Ovary (tissue), 9 donors: Measurements from ENCODE around the gene VPS35L. TPM values are rescaled to one million over a fixed set of nuclear protein-coding genes. Genes with fewer than 3 reads are reported as not detected.

ENCODE experiments used
- DNase-seq, 5 donors: peaks; one replicate each; pipeline ENCODE4 v3.0.0-alpha.2; 2019 to 2020
- H3K27ac ChIP-seq, 2 donors: fragments of 200-600 bp; one replicate each; pipeline versions ENCODE4 v1.5.1 to v1.8.0; 2019 to 2022
- H3K27me3 ChIP-seq: fragments of 200-600 bp; one replicate; pipeline ENCODE4 v1.8.0; 2022
- H3K36me3 ChIP-seq: fragments of 200-600 bp; sonication (generic); one replicate; pipeline ENCODE4 v1.5.1; 2019
- H3K4me1 ChIP-seq: one replicate; pipeline ENCODE4 v1.8.1; 2013; ENCODE audit warnings: mild to moderate bottlenecking, moderate library complexity; ENCODE audit not compliant: insufficient read depth
- H3K4me3 ChIP-seq: fragments of 200-600 bp; sonication (generic); one replicate; pipeline ENCODE4 v1.5.1; 2017
- H3K9me3 ChIP-seq, 2 donors: fragments of 200-600 bp in 1 of 2; sonication (generic) in 1 of 2; one replicate each; pipeline versions ENCODE4 v1.5.1 to v1.8.1; 2013 to 2019; ENCODE audit warnings: mild to moderate bottlenecking in 1 of 2, moderate library complexity in 1 of 2
- CTCF ChIP-seq, 3 donors: fragments of 450-650 bp in 2 of 3; fragments of 200-600 bp in 1 of 3; IDR thresholded peaks; one replicate each; pipeline versions ENCODE4 v1.5.1 to v1.8.0; 2016 to 2022; ENCODE audit warnings: antibody characterized with exemption in 3 of 3, mild to moderate bottlenecking in 1 of 3
- EP300 ChIP-seq: sonication (generic); formaldehyde crosslinking; IDR thresholded peaks from one replicate; pipeline ENCODE4 v1.6.1; 2017; ENCODE audit warnings: antibody characterized with exemption
- POLR2A ChIP-seq: fragments of 450-650 bp; IDR thresholded peaks from one replicate; pipeline ENCODE4 v1.6.1; 2017; ENCODE audit warnings: antibody characterized with exemption, mild to moderate bottlenecking, moderate library complexity
- WGBS, 3 donors: extraction: QIAGEN DNeasy Blood & Tissue Kit in 1 of 3; methylation state at CpG; one replicate each; pipeline versions ENCODE4 v1.1.5 to v1.1.7; 2013 to 2017; 5-methylcytosine and 5-hydroxymethylcytosine counted together
- intact Hi-C, 4 donors: fragments of 100-400 bp; cut with DNase I; formaldehyde crosslinking; loops; one replicate each; pipeline versions ENCODE4 v1.11.0 to v1.15.1; 2022 to 2023
- polyA plus RNA-seq, 2 donors: library from polyadenylated mRNA; stranded (reverse); fragments of 200-250 nt in 1 of 2; fragments of 350-450 nt in 1 of 2; fragmentation: Illumina TruSeq in 1 of 2; extraction: RNeasy Lipid Tissue Mini Kit (QIAGEN cat#74804) in 1 of 2; gene quantifications; one replicate each; pipeline ENCODE4 v1.2.3, GENCODE V29; 2013 to 2014
- total RNA-seq, 7 donors: library from RNA; depleted of rRNA in 2 of 7; stranded (reverse); fragments of >200 nt in 2 of 7; fragmentation: NEBNext Ultra II Directional in 3 of 7; extraction: Animal tissue kit (Norgen Biotek cat#: 25700) in 3 of 7; gene quantifications; one replicate each; pipeline versions ENCODE4 v1.1.0 to v1.2.4, GENCODE V29; 2016 to 2023
- donor health status: DM: no; HTN: no; CAD: no; lungs with moderate emphysema.
- donor health status: DM: no; HTN: no; CAD: no.
- donor health status: Bipolar disorder and iron deficiency.
- donor health status: DM: yes; HTN: yes; CAD: no.
- donor health status: DM: no; HTN: no; CAD: no.
- donor health status: DM: yes; HTN: yes; CAD: no.

The VPS35L gene
- total and polyA plus RNA-seq, 9 donors, result 28.6 to 69.6 (median 50.7) TPM

GRCh38 chr16:19566362-19566761 lies 10.9 kb downstream of the VPS35L start:
- Histone ChIP-seq H3K9me3 (no peaks in the 10 kb centered on the region), H3K4me1 (peaks cover 1% of the 10 kb centered on the region), H3K4me3 (no peak overlapping the region), H3K27me3 (no peaks in the 10 kb centered on the region), H3K36me3 (no peaks in the 10 kb centered on the region), H3K27ac (no peak overlapping the region)
- TF ChIP-seq CTCF (IDR thresholded peaks at IDR 0.05), result no peak
- TF ChIP-seq POLR2A, result no peak
- TF ChIP-seq EP300, result no peak
- DNase-seq, result no peak
- WGBS, 3 donors, result 89 to 99% (median 96%) methylated on average over 3 of the region's 3 CpGs
- intact Hi-C loops, result no loop called here

- no peaks in the 10 kb centered on the region for H3K36me3 ChIP-seq
- intact Hi-C loops, result no loop called here
Observed at GRCh38 chr16:19567560-19567959, 12.1 kb downstream of the VPS35L start.

GRCh38 chr16:19573997-19574396 lies 18.5 kb downstream of the VPS35L start:
- Histone ChIP-seq H3K36me3 (no peaks in the 10 kb centered on the region), H3K4me1 (no peaks in the 10 kb centered on the region), H3K27me3 (no peaks in the 10 kb centered on the region), H3K9me3 (no peaks in the 10 kb centered on the region), H3K4me3 (no peak overlapping the region), H3K27ac (no peak overlapping the region)
- DNase-seq, result no peak
- 92 to 93% (median 93%) methylated on average over 9 of the region's 9 CpGs for WGBS, 3 donors
- TF ChIP-seq CTCF (IDR thresholded peaks at IDR 0.05) (no peak), POLR2A (no peak), EP300 (no peak)
- intact Hi-C loops, result no loop called here

More at GRCh38 chr16:19567560-19567959, 12.1 kb downstream of the VPS35L start:
- 92 to 95% (median 93%) methylated on average over 8 of the region's 8 CpGs for WGBS, 3 donors
- Histone ChIP-seq H3K4me1 (no peaks in the 10 kb centered on the region), H3K9me3 (no peaks in the 10 kb centered on the region), H3K27ac (no peak overlapping the region), H3K4me3 (no peak overlapping the region), H3K27me3 (no peaks in the 10 kb centered on the region)
- no peak for DNase-seq
- TF ChIP-seq CTCF (IDR thresholded peaks at IDR 0.05) (no peak), EP300 (no peak), POLR2A (no peak)

- DNase-seq, result no peak
- TF ChIP-seq POLR2A, result no peak
- TF ChIP-seq CTCF (IDR thresholded peaks at IDR 0.05), result no peak
- no peak for TF ChIP-seq EP300
- H3K36me3 ChIP-seq, result no peaks in the 10 kb centered on the region
- H3K4me1 ChIP-seq, result no peaks in the 10 kb centered on the region
- intact Hi-C loops, result no loop called here
- H3K27me3 ChIP-seq, result no peaks in the 10 kb centered on the region
- WGBS, 3 donors, result 66 to 72% (median 72%) methylated on average over 2 of the region's 2 CpGs
- no peak overlapping the region for H3K27ac ChIP-seq
- H3K4me3 ChIP-seq, result no peak overlapping the region
- H3K9me3 ChIP-seq, result no peaks in the 10 kb centered on the region
Observed at GRCh38 chr16:19574615-19575014, 19.1 kb downstream of the VPS35L start.
